WTC11 (cell line): ENCODE results near the gene TRMT112. TPM values are rescaled to one million over a fixed set of nuclear protein-coding genes. Genes with fewer than 3 reads are reported as not detected.
A peak's percentile ranks its signal among the peaks of the same experiment; 100 is the strongest.

Source experiments
- ATAC-seq: fragments of 200-7000 bp; cut with Tn5 transposase; 2 replicates; pipeline ENCODE4 v1.10.0; 2021; ENCODE audit warnings: mild to moderate bottlenecking, moderate library complexity
- CTCF ChIA-PET: fragments of 300-600 bp; sonication (Branson Sonifier 250); formaldehyde crosslinking; loops from one replicate; lab custom pipeline; 2021; ENCODE audit warnings: antibody characterized with exemption; lab: Charles Lee
- POLR2A ChIA-PET: fragments of 350-600 bp; sonication (Branson Sonifier 250); formaldehyde crosslinking; loops from one replicate; lab custom pipeline; 2021; ENCODE audit warnings: antibody characterized with exemption; lab: Charles Lee
- DNase-seq: peaks from one replicate; pipeline ENCODE4 v3.0.0; 2021; ENCODE audit warnings: low spot score
- H3K27ac Mint-ChIP-seq: 2 replicates; pipeline ENCODE4 v1.8.0; 2021; ENCODE audit warnings: mixed read lengths
- H3K27me3 Mint-ChIP-seq: 2 replicates; pipeline ENCODE4 v1.8.0; 2021; ENCODE audit warnings: low read depth, mild to moderate bottlenecking, moderate library complexity, mixed read lengths
- H3K36me3 Mint-ChIP-seq: 2 replicates; pipeline ENCODE4 v1.8.0; 2021; ENCODE audit warnings: mixed read lengths
- H3K4me1 Mint-ChIP-seq: 2 replicates; pipeline ENCODE4 v1.8.0; 2022; ENCODE audit warnings: mixed read lengths
- H3K4me3 Mint-ChIP-seq: 2 replicates; pipeline ENCODE4 v1.8.0; 2021; ENCODE audit warnings: mild to moderate bottlenecking, moderate library complexity, mixed read lengths
- H3K9me3 Mint-ChIP-seq: 2 replicates; pipeline ENCODE4 v1.8.0; 2021; ENCODE audit warnings: mixed read lengths
- E2F4 ChIP-seq: sonication (generic); formaldehyde crosslinking; IDR thresholded peaks from 2 replicates; pipeline ENCODE4 v1.8.1; 2022; ENCODE audit warnings: low read depth, mild to moderate bottlenecking, moderate library complexity, missing genetic modification reagents, borderline replicate concordance
- GABPB1 ChIP-seq: sonication (generic); formaldehyde crosslinking; IDR thresholded peaks from 2 replicates; pipeline ENCODE4 v1.8.1; 2023; ENCODE audit warnings: mild to moderate bottlenecking, missing genetic modification reagents
- JUN ChIP-seq: sonication (generic); formaldehyde crosslinking; IDR thresholded peaks from 2 replicates; pipeline ENCODE4 v1.8.0; 2023; ENCODE audit warnings: mild to moderate bottlenecking, missing genetic modification reagents
- NFYB ChIP-seq: sonication (generic); formaldehyde crosslinking; conservative IDR thresholded peaks from 2 replicates; pipeline ENCODE4 v1.8.0; 2022; ENCODE audit warnings: low read depth, missing genetic modification reagents
- SMAD3 ChIP-seq: sonication (generic); formaldehyde crosslinking; IDR thresholded peaks from 2 replicates; pipeline ENCODE4 v1.8.0; 2022; ENCODE audit warnings: missing genetic modification reagents, mild to moderate bottlenecking, borderline replicate concordance
- SP1 ChIP-seq: sonication (generic); formaldehyde crosslinking; conservative IDR thresholded peaks from 2 replicates; pipeline ENCODE4 v1.8.1; 2022; ENCODE audit warnings: missing genetic modification reagents
- TEAD4 ChIP-seq: sonication (generic); formaldehyde crosslinking; IDR thresholded peaks from 2 replicates; pipeline ENCODE4 v1.8.0; 2022; ENCODE audit warnings: mild to moderate bottlenecking, missing genetic modification reagents
- ZBTB21 ChIP-seq: sonication (generic); formaldehyde crosslinking; IDR thresholded peaks from 2 replicates; pipeline ENCODE4 v1.8.1; 2023; ENCODE audit warnings: mild to moderate bottlenecking, missing genetic modification reagents, borderline replicate concordance
- total RNA-seq: library from RNA; stranded (reverse); gene quantifications from 3 replicates; pipeline ENCODE4 v1.2.3, GENCODE V29; 2021
- TF ChIP-seq, protein P1 (sequence below): sonication (generic); formaldehyde crosslinking; IDR thresholded peaks from 2 replicates; pipeline ENCODE4 v1.8.0; 2022; ENCODE audit warnings: mild to moderate bottlenecking, missing genetic modification reagents
- TF ChIP-seq, protein P2 (sequence below): sonication (generic); formaldehyde crosslinking; IDR thresholded peaks from 2 replicates; pipeline ENCODE4 v1.8.0; 2023; ENCODE audit warnings: missing genetic modification reagents, mild to moderate bottlenecking, borderline replicate concordance
- TF ChIP-seq, protein P3 (sequence below): sonication (generic); formaldehyde crosslinking; IDR thresholded peaks from 2 replicates; pipeline ENCODE4 v1.8.0; 2022; ENCODE audit warnings: missing genetic modification reagents

Gene TRMT112
- total RNA-seq, 1 experiment from 2014 or later = 285 TPM

DNA sequence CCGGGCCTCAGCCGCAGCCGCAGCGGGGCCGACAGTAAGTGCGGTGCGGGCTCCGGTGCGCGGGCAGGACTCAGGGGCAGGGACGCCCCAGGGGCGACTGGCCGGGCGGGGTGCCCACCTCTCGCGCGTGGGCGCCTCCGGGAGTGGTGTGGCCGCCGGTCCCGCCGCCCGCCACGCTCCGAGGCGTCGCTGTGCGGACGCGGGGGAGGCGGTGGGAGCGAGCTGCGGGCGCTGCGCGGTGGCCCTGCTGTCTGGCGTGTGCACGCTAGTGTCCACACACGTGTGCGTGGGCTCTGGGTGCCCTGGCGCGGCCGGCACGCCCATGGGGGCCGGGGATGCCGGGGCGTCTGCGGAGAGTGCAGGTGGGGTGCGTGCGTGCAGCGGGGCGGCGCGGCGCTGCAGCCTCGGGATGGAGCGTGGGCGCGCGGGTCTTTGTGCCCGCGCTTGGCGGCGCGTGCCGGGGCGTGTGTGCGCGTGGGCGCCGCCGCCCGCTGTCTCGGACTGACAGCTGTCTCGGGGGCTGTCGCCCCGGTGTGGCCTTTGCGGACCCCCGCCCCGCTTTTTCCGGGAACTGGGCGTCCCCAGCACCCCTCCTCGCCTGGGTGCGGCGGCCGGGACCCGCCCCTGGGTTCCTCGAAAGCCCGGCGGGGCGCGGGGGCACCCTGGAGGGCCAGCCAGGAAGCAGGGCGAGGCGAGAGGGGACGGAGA is 25.5 kb downstream of the TRMT112 start (continued):
- TF ChIP-seq, protein P1, sequence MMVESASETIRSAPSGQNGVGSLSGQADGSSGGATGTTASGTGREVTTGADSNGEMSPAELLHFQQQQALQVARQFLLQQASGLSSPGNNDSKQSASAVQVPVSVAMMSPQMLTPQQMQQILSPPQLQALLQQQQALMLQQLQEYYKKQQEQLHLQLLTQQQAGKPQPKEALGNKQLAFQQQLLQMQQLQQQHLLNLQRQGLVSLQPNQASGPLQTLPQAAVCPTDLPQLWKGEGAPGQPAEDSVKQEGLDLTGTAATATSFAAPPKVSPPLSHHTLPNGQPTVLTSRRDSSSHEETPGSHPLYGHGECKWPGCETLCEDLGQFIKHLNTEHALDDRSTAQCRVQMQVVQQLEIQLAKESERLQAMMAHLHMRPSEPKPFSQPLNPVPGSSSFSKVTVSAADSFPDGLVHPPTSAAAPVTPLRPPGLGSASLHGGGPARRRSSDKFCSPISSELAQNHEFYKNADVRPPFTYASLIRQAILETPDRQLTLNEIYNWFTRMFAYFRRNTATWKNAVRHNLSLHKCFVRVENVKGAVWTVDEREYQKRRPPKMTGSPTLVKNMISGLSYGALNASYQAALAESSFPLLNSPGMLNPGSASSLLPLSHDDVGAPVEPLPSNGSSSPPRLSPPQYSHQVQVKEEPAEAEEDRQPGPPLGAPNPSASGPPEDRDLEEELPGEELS (CRISPR knock-in tag) = no peak
- TF ChIP-seq GABPB1 (CRISPR knock-in tag) (no peak), SP1 (CRISPR knock-in tag) (no peak), E2F4 (no peak), NFYB (no peak), JUN (CRISPR knock-in tag) (no peak)
- TF ChIP-seq, protein P2, sequence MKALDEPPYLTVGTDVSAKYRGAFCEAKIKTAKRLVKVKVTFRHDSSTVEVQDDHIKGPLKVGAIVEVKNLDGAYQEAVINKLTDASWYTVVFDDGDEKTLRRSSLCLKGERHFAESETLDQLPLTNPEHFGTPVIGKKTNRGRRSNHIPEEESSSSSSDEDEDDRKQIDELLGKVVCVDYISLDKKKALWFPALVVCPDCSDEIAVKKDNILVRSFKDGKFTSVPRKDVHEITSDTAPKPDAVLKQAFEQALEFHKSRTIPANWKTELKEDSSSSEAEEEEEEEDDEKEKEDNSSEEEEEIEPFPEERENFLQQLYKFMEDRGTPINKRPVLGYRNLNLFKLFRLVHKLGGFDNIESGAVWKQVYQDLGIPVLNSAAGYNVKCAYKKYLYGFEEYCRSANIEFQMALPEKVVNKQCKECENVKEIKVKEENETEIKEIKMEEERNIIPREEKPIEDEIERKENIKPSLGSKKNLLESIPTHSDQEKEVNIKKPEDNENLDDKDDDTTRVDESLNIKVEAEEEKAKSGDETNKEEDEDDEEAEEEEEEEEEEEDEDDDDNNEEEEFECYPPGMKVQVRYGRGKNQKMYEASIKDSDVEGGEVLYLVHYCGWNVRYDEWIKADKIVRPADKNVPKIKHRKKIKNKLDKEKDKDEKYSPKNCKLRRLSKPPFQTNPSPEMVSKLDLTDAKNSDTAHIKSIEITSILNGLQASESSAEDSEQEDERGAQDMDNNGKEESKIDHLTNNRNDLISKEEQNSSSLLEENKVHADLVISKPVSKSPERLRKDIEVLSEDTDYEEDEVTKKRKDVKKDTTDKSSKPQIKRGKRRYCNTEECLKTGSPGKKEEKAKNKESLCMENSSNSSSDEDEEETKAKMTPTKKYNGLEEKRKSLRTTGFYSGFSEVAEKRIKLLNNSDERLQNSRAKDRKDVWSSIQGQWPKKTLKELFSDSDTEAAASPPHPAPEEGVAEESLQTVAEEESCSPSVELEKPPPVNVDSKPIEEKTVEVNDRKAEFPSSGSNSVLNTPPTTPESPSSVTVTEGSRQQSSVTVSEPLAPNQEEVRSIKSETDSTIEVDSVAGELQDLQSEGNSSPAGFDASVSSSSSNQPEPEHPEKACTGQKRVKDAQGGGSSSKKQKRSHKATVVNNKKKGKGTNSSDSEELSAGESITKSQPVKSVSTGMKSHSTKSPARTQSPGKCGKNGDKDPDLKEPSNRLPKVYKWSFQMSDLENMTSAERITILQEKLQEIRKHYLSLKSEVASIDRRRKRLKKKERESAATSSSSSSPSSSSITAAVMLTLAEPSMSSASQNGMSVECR (CRISPR knock-in tag) = no peak

GRCh38 chr11:64291262-64291751 is 26.1 kb downstream of the TRMT112 start, which contains the start of gene KCNK4:
Gene KCNK4 (plus strand): TSS chr11:64291302. CDS start chr11:64293019, 1,717 bp downstream.
- CTCF ChIA-PET = interaction anchor here (1.0 to 12.5 kb wide), 3 partner anchors 12 to 64 kb away, joined by 3 to 151 read pairs (median 4); partner anchors contain the start of gene ESRRA

More at GRCh38 chr11:64291262-64291751, 26.1 kb downstream of the TRMT112 start, which contains the start of gene KCNK4:
- peaks cover 10% of the 10 kb centered on the region for H3K4me1 Mint-ChIP-seq
- H3K36me3 Mint-ChIP-seq = no peaks in the 10 kb centered on the region
- POLR2A ChIA-PET = no interaction called here
- peak within 1 kb of the TSS; percentile 66 for H3K4me3 Mint-ChIP-seq
- H3K27me3 Mint-ChIP-seq = peaks cover 71% of the 10 kb centered on the region
- H3K27ac Mint-ChIP-seq = no peak within 1 kb of the TSS
- ATAC-seq (peak; percentile 50), DNase-seq (no peak)
- H3K9me3 Mint-ChIP-seq = no peaks in the 10 kb centered on the region
- no peak for TF ChIP-seq TEAD4
- TF ChIP-seq SMAD3 (CRISPR knock-in tag) = no peak
- TF ChIP-seq, protein P3, sequence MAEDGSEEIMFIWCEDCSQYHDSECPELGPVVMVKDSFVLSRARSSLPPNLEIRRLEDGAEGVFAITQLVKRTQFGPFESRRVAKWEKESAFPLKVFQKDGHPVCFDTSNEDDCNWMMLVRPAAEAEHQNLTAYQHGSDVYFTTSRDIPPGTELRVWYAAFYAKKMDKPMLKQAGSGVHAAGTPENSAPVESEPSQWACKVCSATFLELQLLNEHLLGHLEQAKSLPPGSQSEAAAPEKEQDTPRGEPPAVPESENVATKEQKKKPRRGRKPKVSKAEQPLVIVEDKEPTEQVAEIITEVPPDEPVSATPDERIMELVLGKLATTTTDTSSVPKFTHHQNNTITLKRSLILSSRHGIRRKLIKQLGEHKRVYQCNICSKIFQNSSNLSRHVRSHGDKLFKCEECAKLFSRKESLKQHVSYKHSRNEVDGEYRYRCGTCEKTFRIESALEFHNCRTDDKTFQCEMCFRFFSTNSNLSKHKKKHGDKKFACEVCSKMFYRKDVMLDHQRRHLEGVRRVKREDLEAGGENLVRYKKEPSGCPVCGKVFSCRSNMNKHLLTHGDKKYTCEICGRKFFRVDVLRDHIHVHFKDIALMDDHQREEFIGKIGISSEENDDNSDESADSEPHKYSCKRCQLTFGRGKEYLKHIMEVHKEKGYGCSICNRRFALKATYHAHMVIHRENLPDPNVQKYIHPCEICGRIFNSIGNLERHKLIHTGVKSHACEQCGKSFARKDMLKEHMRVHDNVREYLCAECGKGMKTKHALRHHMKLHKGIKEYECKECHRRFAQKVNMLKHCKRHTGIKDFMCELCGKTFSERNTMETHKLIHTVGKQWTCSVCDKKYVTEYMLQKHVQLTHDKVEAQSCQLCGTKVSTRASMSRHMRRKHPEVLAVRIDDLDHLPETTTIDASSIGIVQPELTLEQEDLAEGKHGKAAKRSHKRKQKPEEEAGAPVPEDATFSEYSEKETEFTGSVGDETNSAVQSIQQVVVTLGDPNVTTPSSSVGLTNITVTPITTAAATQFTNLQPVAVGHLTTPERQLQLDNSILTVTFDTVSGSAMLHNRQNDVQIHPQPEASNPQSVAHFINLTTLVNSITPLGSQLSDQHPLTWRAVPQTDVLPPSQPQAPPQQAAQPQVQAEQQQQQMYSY (CRISPR knock-in tag) = peak; percentile 59
- TF ChIP-seq ZBTB21 (CRISPR knock-in tag) = no peak
